Adrenal gland (tissue), 5 donors: ENCODE data around the gene DMD.

Experiments used
- POLR2A ChIP-seq, 2 donors: fragments of 450-650 bp; IDR thresholded peaks; one replicate each; pipeline ENCODE4 v1.6.1; 2017; ENCODE audit warnings: antibody characterized with exemption in 2 of 2, mild to moderate bottlenecking in 2 of 2, moderate library complexity in 1 of 2
- TF ChIP-seq, protein P1 (sequence below), 6 experiments: fragments of 450-650 bp in 4 of 6; fragments of 200-600 bp in 2 of 6; sonication (generic) in 1 of 6; IDR thresholded peaks; 1 replicate in 5 of 6; 2 replicates in 1 of 6; pipeline versions ENCODE4 v1.5.1 to v1.8.0; 2016 to 2021; ENCODE audit warnings: antibody characterized with exemption in 6 of 6, mild to moderate bottlenecking in 2 of 6, moderate library complexity in 1 of 6
- donor health status: DM: no; HTN: no; CAD: no.

DNA sequence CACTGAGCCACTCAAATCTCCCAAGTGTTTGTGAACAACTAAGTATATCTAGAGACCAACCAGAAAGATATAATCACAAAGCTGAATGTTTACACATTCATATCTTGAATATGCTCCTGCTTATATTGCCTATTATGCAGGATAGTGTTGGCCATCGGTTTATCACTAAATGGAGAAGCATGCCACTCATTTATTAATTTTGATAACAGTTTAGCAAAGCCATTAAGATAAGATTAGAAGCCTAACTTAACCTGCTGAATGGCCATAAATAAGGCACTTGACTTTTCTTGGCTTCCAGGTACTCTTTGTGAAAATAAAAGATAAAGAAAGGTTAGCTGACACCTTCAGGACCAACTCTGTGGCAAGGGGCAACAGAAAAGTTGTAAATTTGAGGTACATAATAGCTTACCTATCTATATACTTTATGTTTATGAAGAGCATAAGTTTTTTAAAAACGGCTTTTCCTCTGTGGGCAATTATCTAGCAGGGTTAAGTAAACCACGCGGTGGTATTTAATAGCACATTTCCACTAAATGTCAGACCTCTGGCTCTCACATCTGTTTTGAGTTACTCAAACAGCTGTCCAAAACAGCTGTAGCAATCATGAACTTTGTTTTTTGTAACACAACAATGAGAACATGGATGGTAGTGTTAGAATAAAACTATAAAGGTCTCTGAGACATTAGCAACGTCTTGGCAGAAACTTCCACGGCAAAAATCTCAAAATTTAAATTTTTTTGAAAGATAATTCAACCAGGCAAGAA lies 2080.7 kb downstream of the DMD start:
- TF ChIP-seq, protein P1, sequence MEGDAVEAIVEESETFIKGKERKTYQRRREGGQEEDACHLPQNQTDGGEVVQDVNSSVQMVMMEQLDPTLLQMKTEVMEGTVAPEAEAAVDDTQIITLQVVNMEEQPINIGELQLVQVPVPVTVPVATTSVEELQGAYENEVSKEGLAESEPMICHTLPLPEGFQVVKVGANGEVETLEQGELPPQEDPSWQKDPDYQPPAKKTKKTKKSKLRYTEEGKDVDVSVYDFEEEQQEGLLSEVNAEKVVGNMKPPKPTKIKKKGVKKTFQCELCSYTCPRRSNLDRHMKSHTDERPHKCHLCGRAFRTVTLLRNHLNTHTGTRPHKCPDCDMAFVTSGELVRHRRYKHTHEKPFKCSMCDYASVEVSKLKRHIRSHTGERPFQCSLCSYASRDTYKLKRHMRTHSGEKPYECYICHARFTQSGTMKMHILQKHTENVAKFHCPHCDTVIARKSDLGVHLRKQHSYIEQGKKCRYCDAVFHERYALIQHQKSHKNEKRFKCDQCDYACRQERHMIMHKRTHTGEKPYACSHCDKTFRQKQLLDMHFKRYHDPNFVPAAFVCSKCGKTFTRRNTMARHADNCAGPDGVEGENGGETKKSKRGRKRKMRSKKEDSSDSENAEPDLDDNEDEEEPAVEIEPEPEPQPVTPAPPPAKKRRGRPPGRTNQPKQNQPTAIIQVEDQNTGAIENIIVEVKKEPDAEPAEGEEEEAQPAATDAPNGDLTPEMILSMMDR (IDR thresholded peaks at IDR 0.05), result no peak
- no peak for TF ChIP-seq POLR2A (IDR thresholded peaks at IDR 0.05)
